ENCODE measurements around the gene ST7. TPM values are rescaled to one million over a fixed set of nuclear protein-coding genes. Genes with fewer than 3 reads are reported as not detected.

Gene ST7
- total RNA-seq, 1 donor from 2014 or later, result 39.3 TPM

DNA sequence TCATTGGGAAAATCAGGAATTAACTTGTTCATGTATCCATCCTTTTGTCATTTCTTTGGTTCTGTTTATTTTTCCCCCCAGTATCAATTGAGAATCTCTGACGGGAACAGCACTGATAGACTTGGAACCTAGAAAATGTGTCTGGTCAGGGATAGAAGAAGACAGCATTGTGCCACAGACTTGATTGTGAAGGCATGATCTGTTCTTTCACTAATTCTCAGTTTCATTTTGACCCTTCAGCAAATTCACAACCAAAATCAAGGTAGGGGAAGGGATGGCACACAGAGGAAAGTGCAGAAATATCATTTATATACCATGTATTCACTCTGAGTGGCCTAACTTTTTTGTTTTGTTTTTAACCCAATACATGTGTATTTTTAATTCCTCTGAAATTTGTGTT lies 262.7 kb downstream of the ST7 start:
- Mint-ChIP-seq H3K4me3 (ENCODE audit: unreplicated experiment) (no peak overlapping the region), H3K27ac (ENCODE audit: unreplicated experiment) (no peak overlapping the region), H3K9me3 (ENCODE audit: unreplicated experiment) (no peaks in the 10 kb centered on the region), H3K27me3 (ENCODE audit: low read depth, unreplicated experiment) (no peaks in the 10 kb centered on the region), H3K36me3 (ENCODE audit: low read depth, unreplicated experiment) (peaks cover 8% of the 10 kb centered on the region), H3K4me1 (ENCODE audit: low read depth, unreplicated experiment) (peaks cover 12% of the 10 kb centered on the region)
- Histone ChIP-seq H3K27me3 (ENCODE audit: insufficient read depth, low read length) (no peaks in the 10 kb centered on the region), H3K4me2 (ENCODE audit: low read length) (no peak overlapping the region), H3K4me1 (ENCODE audit: insufficient read depth, low read length) (peaks cover 26% of the 10 kb centered on the region), H3K9ac (ENCODE audit: low read length) (no peak overlapping the region), H3K36me3 (ENCODE audit: insufficient read depth, low read length) (peaks cover 4% of the 10 kb centered on the region), H4K20me1 (ENCODE audit: insufficient read depth, low read length) (no peaks in the 10 kb centered on the region), H3K27ac (ENCODE audit: low read depth, low read length) (no peak overlapping the region), H3K79me2 (ENCODE audit: insufficient read depth, low read length) (no peaks in the 10 kb centered on the region), H2AFZ (ENCODE audit: low read depth, low read length) (no peak overlapping the region), H3K4me3 (ENCODE audit: insufficient read depth, low read depth, low read length) (no peak overlapping the region), H3K9me3 (ENCODE audit: insufficient read depth, low read depth, low read length) (no peaks in the 10 kb centered on the region)
- TF ChIP-seq, protein P1, sequence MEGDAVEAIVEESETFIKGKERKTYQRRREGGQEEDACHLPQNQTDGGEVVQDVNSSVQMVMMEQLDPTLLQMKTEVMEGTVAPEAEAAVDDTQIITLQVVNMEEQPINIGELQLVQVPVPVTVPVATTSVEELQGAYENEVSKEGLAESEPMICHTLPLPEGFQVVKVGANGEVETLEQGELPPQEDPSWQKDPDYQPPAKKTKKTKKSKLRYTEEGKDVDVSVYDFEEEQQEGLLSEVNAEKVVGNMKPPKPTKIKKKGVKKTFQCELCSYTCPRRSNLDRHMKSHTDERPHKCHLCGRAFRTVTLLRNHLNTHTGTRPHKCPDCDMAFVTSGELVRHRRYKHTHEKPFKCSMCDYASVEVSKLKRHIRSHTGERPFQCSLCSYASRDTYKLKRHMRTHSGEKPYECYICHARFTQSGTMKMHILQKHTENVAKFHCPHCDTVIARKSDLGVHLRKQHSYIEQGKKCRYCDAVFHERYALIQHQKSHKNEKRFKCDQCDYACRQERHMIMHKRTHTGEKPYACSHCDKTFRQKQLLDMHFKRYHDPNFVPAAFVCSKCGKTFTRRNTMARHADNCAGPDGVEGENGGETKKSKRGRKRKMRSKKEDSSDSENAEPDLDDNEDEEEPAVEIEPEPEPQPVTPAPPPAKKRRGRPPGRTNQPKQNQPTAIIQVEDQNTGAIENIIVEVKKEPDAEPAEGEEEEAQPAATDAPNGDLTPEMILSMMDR (IDR thresholded peaks at IDR 0.05; ENCODE audit: insufficient read depth, low read depth, low read length), result no peak
- no peak for TF ChIP-seq EZH2 (IDR thresholded peaks at IDR 0.05; ENCODE audit: insufficient read depth, low read length)
- FAIRE-seq (no peak), DNase-seq (ENCODE audit: low read depth) (no peak)

DNA sequence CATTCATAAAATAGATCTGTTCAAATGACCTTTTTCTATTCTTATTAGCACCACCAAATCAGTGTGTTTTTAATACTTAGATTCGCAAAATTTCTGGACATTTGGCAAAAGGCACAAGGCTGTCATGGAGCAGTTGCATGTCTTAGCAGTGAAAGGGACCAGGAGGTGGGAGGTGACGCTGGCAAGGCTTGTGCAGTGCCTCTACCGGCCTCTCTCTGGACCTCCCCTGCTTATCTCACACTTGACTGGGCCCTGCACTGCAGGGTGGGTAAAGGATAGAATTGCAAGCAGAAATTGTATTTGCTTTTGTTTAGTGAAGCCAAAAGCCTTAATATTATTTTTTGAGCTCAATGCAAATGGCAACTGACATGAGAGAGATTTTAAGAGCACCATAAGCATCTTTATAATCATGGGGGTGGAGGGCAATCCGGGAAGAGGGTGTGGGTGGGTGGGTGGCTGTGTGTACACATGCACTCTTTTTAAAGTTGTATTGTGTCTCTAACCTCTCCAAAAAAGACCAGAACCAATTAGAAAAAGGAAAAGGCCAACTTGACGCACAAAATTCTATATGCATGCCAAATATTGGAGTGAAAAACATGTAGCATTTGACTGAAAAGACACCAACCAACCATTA lies 263.3 kb downstream of the ST7 start:
- H3K36me3 Mint-ChIP-seq (ENCODE audit: low read depth, unreplicated experiment), result peaks cover 8% of the 10 kb centered on the region
- H3K4me3 Mint-ChIP-seq (ENCODE audit: unreplicated experiment), result no peak overlapping the region
- Histone ChIP-seq H3K36me3 (ENCODE audit: insufficient read depth, low read length) (peaks cover 4% of the 10 kb centered on the region), H2AFZ (ENCODE audit: low read depth, low read length) (no peak overlapping the region), H4K20me1 (ENCODE audit: insufficient read depth, low read length) (no peaks in the 10 kb centered on the region), H3K4me1 (ENCODE audit: insufficient read depth, low read length) (peaks cover 26% of the 10 kb centered on the region), H3K9me3 (ENCODE audit: insufficient read depth, low read depth, low read length) (no peaks in the 10 kb centered on the region), H3K27ac (ENCODE audit: low read depth, low read length) (no peak overlapping the region), H3K79me2 (ENCODE audit: insufficient read depth, low read length) (no peaks in the 10 kb centered on the region), H3K4me3 (ENCODE audit: insufficient read depth, low read depth, low read length) (no peak overlapping the region), H3K4me2 (ENCODE audit: low read length) (no peak overlapping the region), H3K27me3 (ENCODE audit: insufficient read depth, low read length) (no peaks in the 10 kb centered on the region), H3K9ac (ENCODE audit: low read length) (no peak overlapping the region)
- H3K9me3 Mint-ChIP-seq (ENCODE audit: unreplicated experiment), result no peaks in the 10 kb centered on the region
- TF ChIP-seq, protein P1 (IDR thresholded peaks at IDR 0.05; ENCODE audit: insufficient read depth, low read depth, low read length), result no peak
- TF ChIP-seq EZH2 (IDR thresholded peaks at IDR 0.05; ENCODE audit: insufficient read depth, low read length), result no peak
- no peaks in the 10 kb centered on the region for H3K27me3 Mint-ChIP-seq (ENCODE audit: low read depth, unreplicated experiment)
- peaks cover 12% of the 10 kb centered on the region for H3K4me1 Mint-ChIP-seq (ENCODE audit: low read depth, unreplicated experiment)
- DNase-seq (ENCODE audit: low read depth), result no peak
- FAIRE-seq, result no peak
- no peak overlapping the region for H3K27ac Mint-ChIP-seq (ENCODE audit: unreplicated experiment)
